HUES48 (cell line): Measurements from ENCODE around the gene TRAF3.

Experiments used
- H3K27ac ChIP-seq: one replicate; pipeline ENCODE4 v1.7.0; 2013; ENCODE audit warnings: low read depth, low read length, inconsistent platforms
- H3K27me3 ChIP-seq: 2 replicates; pipeline ENCODE4 v1.6.1; 2013; ENCODE audit warnings: mild to moderate bottlenecking, low read length; ENCODE audit not compliant: control insufficient read depth, insufficient read depth
- H3K36me3 ChIP-seq: 2 replicates; pipeline ENCODE4 v1.6.1; 2013; ENCODE audit warnings: low read length; ENCODE audit not compliant: control insufficient read depth, insufficient read depth
- H3K4me1 ChIP-seq: 2 replicates; pipeline ENCODE4 v1.6.1; 2013; ENCODE audit warnings: mild to moderate bottlenecking, low read length; ENCODE audit not compliant: control insufficient read depth, insufficient read depth
- H3K4me3 ChIP-seq: 2 replicates; pipeline ENCODE4 v1.5.1; 2013; ENCODE audit warnings: mild to moderate bottlenecking, low read depth, low read length
- H3K9ac ChIP-seq: 2 replicates; pipeline ENCODE4 v1.6.1; 2013; ENCODE audit warnings: mild to moderate bottlenecking, low read depth, low read length, moderate library complexity
- H3K9me3 ChIP-seq: 2 replicates; pipeline ENCODE4 v1.6.1; 2013; ENCODE audit warnings: low read length; ENCODE audit not compliant: control insufficient read depth, insufficient read depth

The TRAF3 gene

GRCh38 chr14:102736956-102737355 is 40.3 kb upstream of the TRAF3 start:
- Histone ChIP-seq H3K36me3 (peaks cover 3% of the 10 kb centered on the region; the same call in 1 of the 2 replicates), H3K9me3 (no peaks in the 10 kb centered on the region), H3K4me3 (no peak overlapping the region), H3K9ac (no peak overlapping the region), H3K27me3 (no peaks in the 10 kb centered on the region), H3K27ac (no peak overlapping the region), H3K4me1 (no peaks in the 10 kb centered on the region)

DNA sequence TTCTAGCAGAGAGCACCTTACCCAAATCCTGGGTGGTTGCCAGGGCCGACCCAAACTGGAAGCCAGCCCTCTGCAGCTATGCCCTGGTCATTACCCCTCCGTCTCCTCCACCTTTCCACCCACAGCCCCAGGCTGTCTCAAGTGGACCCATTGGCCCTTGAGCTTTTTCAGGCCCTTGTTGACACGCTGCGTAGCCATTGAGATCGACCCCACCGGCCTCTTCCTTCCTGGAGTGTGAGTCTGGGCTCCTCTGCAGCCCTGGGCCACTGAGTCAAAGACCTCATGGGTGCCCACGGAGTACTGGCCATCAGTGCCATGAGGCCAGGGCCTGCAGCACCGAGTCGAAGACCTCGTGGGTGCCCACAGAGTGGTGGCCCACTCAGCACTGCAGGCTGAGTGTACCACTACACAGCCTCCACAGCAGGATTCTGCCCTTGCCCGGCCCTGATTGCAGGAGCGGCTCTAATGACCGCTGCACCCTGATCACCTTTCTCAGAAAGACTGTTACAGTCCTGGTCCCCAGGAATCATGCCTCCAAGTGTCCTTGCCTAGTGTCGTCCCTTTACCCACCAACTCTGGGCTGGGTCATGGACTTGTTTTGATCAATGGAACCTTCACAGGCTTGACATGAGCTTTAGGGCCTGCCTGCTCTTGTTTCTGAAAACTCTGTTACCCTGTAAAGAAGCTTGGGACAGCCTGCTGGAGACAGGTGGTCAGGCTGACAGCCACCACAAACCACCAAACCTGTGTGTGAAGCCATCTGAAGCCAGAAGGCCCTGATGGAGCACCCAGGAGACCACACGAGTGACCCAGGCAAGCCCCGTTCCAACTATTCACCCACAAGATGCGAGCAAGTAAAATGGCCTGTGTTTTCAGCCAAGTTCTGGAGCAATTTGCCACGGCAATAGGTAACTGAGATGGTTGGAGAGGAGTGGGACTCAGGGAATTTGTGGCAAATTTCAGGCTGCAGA is 39.6 kb upstream of the TRAF3 start:
- Histone ChIP-seq H3K36me3 (peaks cover 3% of the 10 kb centered on the region; the same call in 1 of the 2 replicates), H3K27ac (no peak overlapping the region)

GRCh38 chr14:102738373-102739189 is 38.7 kb upstream of the TRAF3 start:
- H3K36me3 ChIP-seq = peaks cover 2% of the 10 kb centered on the region; the same call in 1 of the 2 replicates
- H3K27me3 ChIP-seq = no peaks in the 10 kb centered on the region
- H3K9ac ChIP-seq = no peak overlapping the region
- H3K4me3 ChIP-seq = no peak overlapping the region
- no peak overlapping the region for H3K27ac ChIP-seq
- no peaks in the 10 kb centered on the region for H3K9me3 ChIP-seq
- no peaks in the 10 kb centered on the region for H3K4me1 ChIP-seq

More for the DNA sequence above, 39.6 kb upstream of the TRAF3 start:
- Histone ChIP-seq H3K27me3 (no peaks in the 10 kb centered on the region), H3K9ac (no peak overlapping the region), H3K4me3 (no peak overlapping the region), H3K9me3 (no peaks in the 10 kb centered on the region), H3K4me1 (no peaks in the 10 kb centered on the region)

DNA sequence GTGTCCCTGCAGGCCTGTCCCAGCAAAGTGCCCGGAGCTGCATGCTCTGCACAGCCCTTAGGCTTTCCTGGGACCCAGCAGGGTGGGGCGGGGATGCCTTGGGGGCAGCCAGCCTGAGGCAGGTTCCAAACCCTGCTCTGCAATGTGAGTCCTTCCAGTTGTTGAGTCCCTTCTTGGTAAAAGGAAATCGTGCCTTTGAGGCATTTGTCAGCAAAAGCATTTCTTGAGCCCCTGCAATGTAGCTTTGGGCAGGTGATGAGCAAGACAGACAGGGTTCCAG is 38.1 kb upstream of the TRAF3 start:
- H3K9me3 ChIP-seq = no peaks in the 10 kb centered on the region
- H3K4me3 ChIP-seq = no peak overlapping the region
- H3K27ac ChIP-seq = no peak overlapping the region
- H3K4me1 ChIP-seq = no peaks in the 10 kb centered on the region
- no peaks in the 10 kb centered on the region for H3K36me3 ChIP-seq
- H3K9ac ChIP-seq = no peak overlapping the region
- no peaks in the 10 kb centered on the region for H3K27me3 ChIP-seq

DNA sequence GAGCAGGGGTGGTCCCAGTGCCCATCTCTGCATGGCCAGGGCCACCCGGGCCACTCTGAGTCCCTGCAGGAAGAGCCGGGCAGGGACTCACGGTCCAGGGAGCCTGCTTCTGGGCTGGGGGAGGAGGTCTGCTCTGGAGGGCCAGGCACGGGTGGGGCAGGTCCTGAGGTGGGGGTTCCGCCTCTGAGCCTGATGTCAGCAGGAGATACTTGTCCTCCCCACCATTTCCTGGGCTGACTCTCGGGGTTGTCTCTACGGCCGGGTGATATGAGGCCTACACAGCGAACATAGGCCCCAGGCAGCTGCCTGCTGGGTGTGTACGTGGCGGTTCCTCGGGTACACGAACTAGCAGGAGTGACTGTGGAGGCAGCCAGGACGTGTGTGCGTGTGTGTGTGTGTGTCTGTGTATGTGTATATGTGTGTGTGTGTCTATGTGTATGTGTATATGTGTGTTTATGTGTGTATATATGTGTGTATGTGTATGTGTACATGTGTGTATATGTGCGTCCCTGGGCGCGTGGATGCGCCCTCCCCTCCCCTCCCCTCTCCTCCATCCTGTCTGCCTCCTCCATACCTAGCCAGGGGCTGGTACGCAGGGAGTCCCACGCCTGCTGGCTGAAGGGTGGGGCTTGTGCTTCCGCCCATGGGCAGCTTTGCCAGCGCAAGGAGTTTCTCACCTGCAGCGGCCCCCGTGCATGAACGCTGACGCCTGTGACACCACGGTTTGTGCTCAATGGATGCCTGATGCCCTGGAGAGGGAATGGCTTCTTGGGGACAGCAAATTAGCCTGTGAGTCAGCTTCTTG is 30.4 kb upstream of the TRAF3 start:
- H3K9ac ChIP-seq = no peak overlapping the region
- H3K27ac ChIP-seq = no peak overlapping the region
- H3K4me1 ChIP-seq = peaks cover 9% of the 10 kb centered on the region; the same call in 1 of the 2 replicates
- no peaks in the 10 kb centered on the region for H3K9me3 ChIP-seq
- no peak overlapping the region for H3K4me3 ChIP-seq
- H3K36me3 ChIP-seq = no peaks in the 10 kb centered on the region
- no peaks in the 10 kb centered on the region for H3K27me3 ChIP-seq

DNA sequence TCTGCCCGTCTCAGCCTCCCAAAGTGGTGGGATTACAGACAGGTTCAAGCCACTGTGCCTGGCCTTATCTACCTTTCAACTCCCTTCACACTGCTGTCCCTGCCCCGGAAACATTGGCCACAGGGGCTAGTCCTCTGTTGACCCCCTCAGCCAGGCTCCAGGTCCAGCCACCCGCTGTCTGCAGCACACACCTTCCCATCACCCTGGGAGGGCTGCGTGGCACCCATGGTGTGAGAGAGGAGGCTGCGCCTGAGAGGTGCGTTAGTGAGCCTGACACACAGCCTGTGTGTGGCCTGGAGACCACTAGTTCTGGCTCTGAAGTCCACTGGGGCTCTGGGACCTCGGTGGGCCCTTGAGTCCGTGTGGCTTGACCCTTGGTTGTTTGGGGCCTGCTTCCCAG is 28.4 kb upstream of the TRAF3 start:
- peaks cover 9% of the 10 kb centered on the region; the same call in 1 of the 2 replicates for H3K4me1 ChIP-seq
- H3K36me3 ChIP-seq = no peaks in the 10 kb centered on the region
- no peaks in the 10 kb centered on the region for H3K27me3 ChIP-seq
- H3K4me3 ChIP-seq = no peak overlapping the region
- no peaks in the 10 kb centered on the region for H3K9me3 ChIP-seq
- H3K9ac ChIP-seq = no peak overlapping the region
- H3K27ac ChIP-seq = no peak overlapping the region

- Histone ChIP-seq H3K27me3 (no peaks in the 10 kb centered on the region), H3K27ac (no peak overlapping the region), H3K9ac (no peak overlapping the region)
These were observed 27.6 kb upstream of the TRAF3 start for GRCh38 chr14:102749393-102750305.

DNA sequence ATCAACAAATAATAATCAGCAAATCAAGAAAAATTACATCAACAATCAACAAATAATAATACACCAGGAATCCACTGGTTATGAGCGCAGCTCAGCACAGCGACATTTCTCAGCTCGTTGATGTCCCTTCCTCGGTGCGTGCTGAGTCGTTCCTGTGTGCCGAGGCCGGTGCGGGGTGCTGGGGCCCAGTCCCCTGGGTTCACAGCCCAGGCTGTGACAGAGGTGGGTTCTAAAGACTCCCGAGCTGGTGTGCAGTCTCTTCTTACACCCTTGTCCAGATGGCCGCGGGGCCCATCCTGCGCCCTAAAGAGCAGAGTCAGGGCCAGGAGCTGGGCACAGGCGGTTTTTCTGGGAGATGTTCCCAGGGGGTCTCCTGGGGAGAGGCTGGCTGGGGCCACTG is 26.9 kb upstream of the TRAF3 start:
- no peak overlapping the region for H3K4me3 ChIP-seq
- H3K27ac ChIP-seq = no peak overlapping the region
- H3K36me3 ChIP-seq = no peaks in the 10 kb centered on the region

More at GRCh38 chr14:102749393-102750305, 27.6 kb upstream of the TRAF3 start:
- Histone ChIP-seq H3K4me3 (no peak overlapping the region), H3K9me3 (no peaks in the 10 kb centered on the region), H3K36me3 (no peaks in the 10 kb centered on the region), H3K4me1 (peaks cover 9% of the 10 kb centered on the region; the same call in 1 of the 2 replicates)

DNA sequence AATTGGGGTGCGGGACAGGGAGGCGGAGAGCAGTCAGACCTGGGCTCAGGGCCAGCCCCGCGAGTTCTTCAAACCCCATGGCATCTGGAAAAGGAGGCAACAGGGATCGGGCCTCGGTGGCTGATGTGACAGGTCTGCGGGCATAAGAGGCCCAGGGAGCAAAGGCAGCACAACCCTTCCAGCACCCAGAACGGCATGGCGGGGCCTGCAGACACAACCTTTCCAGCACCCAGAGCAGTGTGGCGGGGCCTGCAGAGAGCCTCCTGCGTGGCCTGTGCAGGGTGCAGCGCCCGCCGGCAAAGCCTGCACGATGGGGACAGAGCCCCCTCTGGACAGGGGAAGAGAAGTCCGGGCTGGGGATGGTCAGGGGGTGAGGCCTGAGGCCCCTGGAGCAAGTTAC is 26.2 kb upstream of the TRAF3 start:
- Histone ChIP-seq H3K27me3 (no peaks in the 10 kb centered on the region), H3K9ac (no peak overlapping the region), H3K4me3 (no peak overlapping the region), H3K4me1 (peaks cover 9% of the 10 kb centered on the region; the same call in 1 of the 2 replicates), H3K27ac (no peak overlapping the region), H3K9me3 (no peaks in the 10 kb centered on the region), H3K36me3 (no peaks in the 10 kb centered on the region)

More for the DNA sequence above, 26.9 kb upstream of the TRAF3 start:
- Histone ChIP-seq H3K4me1 (peaks cover 9% of the 10 kb centered on the region; the same call in 1 of the 2 replicates), H3K9me3 (no peaks in the 10 kb centered on the region), H3K27me3 (no peaks in the 10 kb centered on the region), H3K9ac (no peak overlapping the region)
